SK-N-MC (cell line): ENCODE data around the gene KIF1A.
"Not testable (repeated sequence)": the region's sequence is repeated elsewhere in the genome, so short reads cannot be mapped to it uniquely, and the experiment has no call there.

Source experiments
- DNase-seq: peaks from one replicate; pipeline ENCODE4 v3.0.0-alpha.2; 2011; ENCODE audit warnings: low read depth, low spot score
- H3K27ac ChIP-seq: fragments of 200-600 bp; sonication (generic); 2 replicates; pipeline ENCODE4 v1.5.1; 2016; ENCODE audit warnings: mixed run types
- H3K36me3 ChIP-seq: fragments of 200-600 bp; sonication (generic); 2 replicates; pipeline ENCODE4 v1.6.1; 2017; ENCODE audit warnings: antibody characterized with exemption, low read length, mixed read lengths; ENCODE audit not compliant: insufficient read depth
- H3K4me3 ChIP-seq: fragments of 200-600 bp; sonication (generic); 2 replicates; pipeline ENCODE4 v1.5.1; 2016
- H3K9ac ChIP-seq: fragments of 200-600 bp; sonication (generic); 2 replicates; pipeline ENCODE4 v1.8.0; 2017; ENCODE audit warnings: mixed run types, mixed read lengths; ENCODE audit not compliant: insufficient read length
- H3K9me3 ChIP-seq: fragments of 200-600 bp; sonication (generic); 2 replicates; pipeline ENCODE4 v1.6.1; 2017; ENCODE audit warnings: low read depth, mild to moderate bottlenecking, antibody characterized with exemption, low read length, moderate library complexity, mixed read lengths
- EZH2 ChIP-seq: fragments of 200-600 bp; sonication (generic); IDR thresholded peaks from one replicate; pipeline ENCODE4 v1.6.1; 2017; ENCODE audit warnings: antibody characterized with exemption
- FOXP2 ChIP-seq: optimal IDR thresholded peaks from 2 replicates; pipeline ENCODE3; 2011; ENCODE audit warnings: mild to moderate bottlenecking, moderate library complexity; ENCODE audit not compliant: insufficient read depth; ENCODE audit errors: extremely low read length, control extremely low read depth
- POLR2AphosphoS5 ChIP-seq: IDR thresholded peaks from 2 replicates; pipeline ENCODE4 v1.6.1; 2012; ENCODE audit warnings: mild to moderate bottlenecking, low read depth, low read length, borderline replicate concordance

KIF1A gene

GRCh38 chr2:240690421-240691074 is 129.5 kb downstream of the KIF1A start:
- not testable (repeated sequence) for H3K27ac ChIP-seq, H3K36me3 ChIP-seq, H3K9ac ChIP-seq, DNase-seq, H3K9me3 ChIP-seq, H3K4me3 ChIP-seq

- no peak for DNase-seq
- no peak for TF ChIP-seq POLR2AphosphoS5
- H3K36me3 ChIP-seq = no peaks in the 10 kb centered on the region
- no peak overlapping the region for H3K4me3 ChIP-seq
- H3K27ac ChIP-seq = no peak overlapping the region
- H3K9ac ChIP-seq = no peak overlapping the region
- H3K9me3 ChIP-seq = no peaks in the 10 kb centered on the region
Observed at GRCh38 chr2:240689975-240690374, 130.0 kb downstream of the KIF1A start.

DNA sequence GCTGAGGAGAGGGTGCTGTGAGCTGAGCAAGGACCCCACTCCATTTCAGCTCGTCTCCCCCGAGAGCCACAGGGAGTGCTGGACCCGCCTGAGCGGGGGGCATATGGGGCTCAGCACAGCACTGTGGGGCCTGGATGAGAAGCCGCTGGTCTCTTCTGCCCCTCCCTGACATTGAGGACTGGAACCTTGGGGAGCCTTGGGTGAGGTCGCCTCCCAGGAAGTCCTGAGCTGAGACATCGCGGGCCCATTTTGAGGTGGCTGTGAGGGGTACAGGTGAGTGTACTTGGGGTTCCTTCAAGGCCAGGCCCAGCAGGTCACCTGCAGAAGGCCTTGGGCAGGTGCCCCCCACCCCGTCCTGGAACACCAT is 131.5 kb downstream of the KIF1A start:
- no peak overlapping the region for H3K4me3 ChIP-seq
- H3K9ac ChIP-seq = no peak overlapping the region
- H3K27ac ChIP-seq = no peak overlapping the region
- no peaks in the 10 kb centered on the region for H3K36me3 ChIP-seq
- H3K9me3 ChIP-seq = no peaks in the 10 kb centered on the region
- DNase-seq = no peak
- no peak for TF ChIP-seq FOXP2

GRCh38 chr2:240687741-240688552 is 132.1 kb downstream of the KIF1A start:
- Histone ChIP-seq H3K4me3 (no peak overlapping the region), H3K27ac (no peak overlapping the region), H3K9me3 (no peaks in the 10 kb centered on the region), H3K9ac (no peak overlapping the region), H3K36me3 (no peaks in the 10 kb centered on the region)
- no peak for DNase-seq
- TF ChIP-seq FOXP2 = no peak
- no peak for TF ChIP-seq EZH2
- TF ChIP-seq POLR2AphosphoS5 = no peak

DNA sequence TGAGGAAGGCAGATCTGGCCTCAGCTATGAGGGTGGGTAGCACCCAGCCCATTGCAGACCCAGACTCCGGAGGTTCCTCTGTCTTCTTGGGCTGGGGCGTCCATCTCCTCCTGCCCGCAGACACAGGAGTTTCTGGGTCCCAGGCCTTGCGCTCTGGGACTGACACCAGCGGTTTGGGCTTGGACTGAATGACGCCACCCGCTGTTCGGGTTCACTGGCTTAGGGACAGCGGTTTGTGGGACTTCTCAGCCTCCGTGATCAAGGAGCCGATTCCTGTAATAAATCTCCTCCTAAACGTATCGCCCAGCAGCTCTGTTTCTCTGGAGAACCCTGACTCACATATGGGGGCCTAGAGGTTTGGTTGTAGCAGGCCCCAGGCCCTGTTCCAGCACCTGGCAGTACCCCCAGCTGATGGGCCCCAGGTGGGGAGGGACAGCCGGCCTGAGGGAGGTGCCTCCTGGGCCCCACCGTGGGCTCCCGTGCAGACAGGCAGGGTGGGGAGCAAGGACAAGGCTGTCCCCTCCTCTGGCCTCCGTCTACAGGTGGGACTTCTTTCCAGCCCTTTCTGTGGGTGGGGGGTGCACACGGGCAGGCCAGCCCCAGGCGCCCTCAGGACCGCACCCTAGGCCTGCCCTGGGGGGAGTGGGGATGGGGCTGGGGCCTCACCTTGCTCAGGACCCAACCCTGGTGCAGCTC is 132.8 kb downstream of the KIF1A start:
- Histone ChIP-seq H3K9ac (no peak overlapping the region), H3K4me3 (no peak overlapping the region), H3K9me3 (no peaks in the 10 kb centered on the region), H3K36me3 (no peaks in the 10 kb centered on the region), H3K27ac (no peak overlapping the region)
- TF ChIP-seq POLR2AphosphoS5 (no peak), EZH2 (no peak), FOXP2 (no peak)
- DNase-seq = no peak

DNA sequence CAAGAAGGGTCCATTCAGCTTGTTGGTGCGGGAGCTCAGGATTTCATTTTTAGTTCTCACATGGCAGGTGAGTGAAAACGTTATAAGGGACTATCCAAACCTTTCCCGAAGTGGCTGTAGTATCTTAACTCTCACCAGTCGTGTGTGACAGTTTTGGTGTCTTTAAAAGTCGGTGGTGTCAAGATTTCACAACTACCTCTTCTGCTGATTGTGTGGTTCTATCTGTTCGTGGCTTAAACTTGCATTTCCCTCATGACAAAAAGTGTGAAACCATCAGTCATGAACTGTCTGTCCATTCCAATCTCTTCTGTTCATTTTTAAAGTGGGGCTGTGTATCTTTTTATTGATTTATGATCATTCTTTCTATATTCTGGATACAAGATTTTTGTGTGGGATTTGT is 133.6 kb downstream of the KIF1A start:
- H3K36me3 ChIP-seq = no peaks in the 10 kb centered on the region
- H3K9ac ChIP-seq = no peak overlapping the region
- no peak for TF ChIP-seq EZH2
- no peak overlapping the region for H3K27ac ChIP-seq
- H3K4me3 ChIP-seq = no peak overlapping the region
- no peaks in the 10 kb centered on the region for H3K9me3 ChIP-seq
- no peak for DNase-seq

DNA sequence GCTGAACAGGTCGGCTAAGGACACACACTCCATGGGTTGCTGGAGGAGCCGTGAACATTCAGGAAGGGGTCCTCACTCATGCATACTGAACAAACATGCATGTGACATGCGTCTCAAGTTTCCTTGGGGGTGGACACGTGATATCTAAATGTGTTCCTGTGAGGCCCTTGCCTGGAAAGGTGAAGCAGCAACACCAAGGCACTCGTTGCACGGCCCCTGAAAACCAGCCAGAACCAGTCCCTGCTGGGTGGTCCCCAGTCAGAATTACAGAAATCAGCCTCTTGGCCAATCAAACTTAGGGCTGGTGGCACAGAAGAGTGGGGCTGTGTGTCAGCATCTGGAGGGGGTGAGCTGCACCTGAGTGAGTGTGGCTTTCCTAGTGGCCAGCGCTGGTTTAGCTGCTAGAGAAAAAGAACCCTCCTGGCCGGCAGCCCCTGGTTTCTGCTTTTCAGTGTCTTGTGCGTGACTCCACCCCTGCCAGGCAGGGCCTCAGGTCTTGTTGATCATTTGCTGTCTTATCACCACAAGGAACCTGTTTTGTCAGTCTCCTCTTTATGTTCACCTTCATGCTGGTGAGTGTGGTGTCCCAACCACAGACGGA is 134.1 kb downstream of the KIF1A start:
- no peak overlapping the region for H3K27ac ChIP-seq
- no peak for TF ChIP-seq FOXP2
- TF ChIP-seq EZH2 = no peak
- no peak for TF ChIP-seq POLR2AphosphoS5
- no peaks in the 10 kb centered on the region for H3K36me3 ChIP-seq
- no peak overlapping the region for H3K9ac ChIP-seq
- no peaks in the 10 kb centered on the region for H3K9me3 ChIP-seq
- no peak for DNase-seq
- H3K4me3 ChIP-seq = no peak overlapping the region

DNA sequence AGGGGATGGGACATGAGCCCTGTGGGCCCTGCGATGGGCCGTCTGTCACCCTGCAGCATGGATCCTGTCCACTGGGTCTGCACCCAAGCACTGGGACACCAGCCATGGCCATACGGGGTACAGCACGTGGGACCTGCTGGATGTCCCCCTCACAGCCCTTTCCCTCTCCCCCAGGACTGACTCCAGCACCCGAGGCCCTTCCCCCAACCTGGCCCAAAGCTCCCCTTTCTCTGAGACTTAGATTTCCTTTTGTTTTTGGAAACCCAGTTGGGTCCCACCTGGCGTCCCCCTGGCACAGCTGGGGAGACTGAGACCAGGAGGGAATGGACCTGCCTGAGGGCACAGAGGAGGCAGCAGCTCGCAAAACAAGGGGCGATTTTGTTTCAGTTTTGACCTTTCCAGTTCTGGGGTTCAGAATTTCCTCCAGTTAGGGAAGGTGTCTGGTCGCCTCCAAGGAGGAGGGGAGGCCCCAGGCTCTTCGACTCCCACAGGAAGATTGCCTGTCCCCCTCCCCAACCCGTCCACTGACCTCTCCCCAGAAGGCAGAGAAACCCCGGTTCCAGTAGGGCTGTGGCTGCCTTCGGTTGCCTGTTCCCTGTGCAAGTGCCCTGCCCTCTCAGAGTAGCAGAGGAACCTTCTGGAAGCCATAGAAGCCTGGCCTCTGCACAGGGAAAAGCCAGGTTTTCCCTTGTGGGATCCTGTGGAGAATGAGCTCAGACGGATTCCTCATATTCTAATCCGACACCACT is 135.9 kb downstream of the KIF1A start:
- H3K9me3 ChIP-seq, DNase-seq, H3K9ac ChIP-seq, H3K27ac ChIP-seq, H3K4me3 ChIP-seq, H3K36me3 ChIP-seq: not testable (repeated sequence)

DNA sequence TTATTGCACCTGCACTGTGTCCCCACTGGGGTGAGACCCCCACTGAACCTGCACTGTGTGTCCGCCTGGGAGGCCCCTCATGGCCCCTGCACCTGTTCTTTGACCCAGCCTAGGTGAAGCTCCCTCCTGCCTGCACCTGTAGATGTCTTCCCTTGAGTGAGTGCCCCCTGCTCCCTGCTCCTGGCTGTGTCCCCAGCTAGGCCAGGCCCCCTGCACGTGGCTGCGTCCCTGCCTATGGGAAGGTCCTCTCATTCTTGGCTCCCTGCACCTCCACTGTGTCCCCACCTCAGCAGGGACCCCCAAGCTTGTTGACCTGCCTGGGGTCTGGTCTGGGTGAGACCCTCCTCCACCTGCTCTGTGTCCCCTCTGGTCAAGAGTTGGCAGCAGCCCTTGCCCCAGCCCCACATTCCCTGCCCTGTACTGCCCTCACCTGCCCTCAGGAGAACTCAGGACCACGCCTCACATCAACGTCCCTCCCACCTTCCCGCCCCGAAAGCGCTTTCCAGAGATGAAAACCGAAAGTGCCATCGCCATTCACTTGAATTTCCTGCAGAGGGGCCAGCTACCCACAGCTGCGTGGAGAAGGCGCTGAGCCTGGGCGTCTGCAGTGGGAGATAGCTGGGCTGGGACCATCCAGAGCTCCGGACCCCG is 136.6 kb downstream of the KIF1A start:
- DNase-seq, H3K27ac ChIP-seq, H3K36me3 ChIP-seq, H3K9ac ChIP-seq, H3K4me3 ChIP-seq, H3K9me3 ChIP-seq: not testable (repeated sequence)

- not testable (repeated sequence) for H3K9me3 ChIP-seq, H3K27ac ChIP-seq, H3K36me3 ChIP-seq, H3K4me3 ChIP-seq, DNase-seq, H3K9ac ChIP-seq
Observed at GRCh38 chr2:240682431-240683224, 137.4 kb downstream of the KIF1A start, which contains the start of gene AQP12B. Gene AQP12B (minus strand): TSS chr2:240682885. CDS start chr2:240682837, 48 bp downstream.

GRCh38 chr2:240680185-240680584 is 139.8 kb downstream of the KIF1A start:
- not testable (repeated sequence) for H3K9ac ChIP-seq, H3K9me3 ChIP-seq, H3K27ac ChIP-seq, DNase-seq, H3K4me3 ChIP-seq, H3K36me3 ChIP-seq
